ENCODE measurements around the gene PKN1.

DNA sequence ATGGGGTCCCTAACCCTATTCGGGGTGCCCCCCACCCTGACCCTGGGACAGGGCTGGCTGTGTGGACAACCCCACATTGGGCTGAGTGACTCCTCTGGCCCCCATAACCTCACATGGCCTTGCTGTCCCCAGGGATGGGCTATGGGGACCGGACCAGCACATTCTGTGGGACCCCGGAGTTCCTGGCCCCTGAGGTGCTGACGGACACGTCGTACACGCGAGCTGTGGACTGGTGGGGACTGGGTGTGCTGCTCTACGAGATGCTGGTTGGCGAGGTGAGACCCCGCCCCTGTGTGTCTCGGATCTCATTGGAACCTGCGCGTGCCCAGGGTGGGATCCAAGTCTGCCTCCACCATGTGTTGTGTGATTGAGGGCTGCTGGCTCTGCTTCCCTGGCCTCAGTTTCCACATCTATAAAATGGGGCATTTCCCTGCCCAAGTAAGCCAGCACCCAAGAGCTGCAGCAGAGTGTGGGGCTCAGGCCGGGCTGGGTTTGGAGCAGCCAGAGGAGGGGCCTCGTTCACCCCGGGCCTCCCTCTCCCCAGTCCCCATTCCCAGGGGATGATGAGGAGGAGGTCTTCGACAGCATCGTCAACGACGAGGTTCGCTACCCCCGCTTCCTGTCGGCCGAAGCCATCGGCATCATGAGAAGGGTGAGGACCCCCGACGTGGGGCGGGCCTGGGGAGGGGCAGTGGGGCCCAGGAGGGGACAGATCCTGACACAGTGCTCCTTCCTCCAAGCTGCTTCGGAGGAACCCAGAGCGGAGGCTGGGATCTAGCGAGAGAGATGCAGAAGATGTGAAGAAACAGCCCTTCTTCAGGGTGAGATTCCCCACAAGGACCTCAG is 37.1 kb downstream of the PKN1 start:
- TF ChIP-seq, protein P1, sequence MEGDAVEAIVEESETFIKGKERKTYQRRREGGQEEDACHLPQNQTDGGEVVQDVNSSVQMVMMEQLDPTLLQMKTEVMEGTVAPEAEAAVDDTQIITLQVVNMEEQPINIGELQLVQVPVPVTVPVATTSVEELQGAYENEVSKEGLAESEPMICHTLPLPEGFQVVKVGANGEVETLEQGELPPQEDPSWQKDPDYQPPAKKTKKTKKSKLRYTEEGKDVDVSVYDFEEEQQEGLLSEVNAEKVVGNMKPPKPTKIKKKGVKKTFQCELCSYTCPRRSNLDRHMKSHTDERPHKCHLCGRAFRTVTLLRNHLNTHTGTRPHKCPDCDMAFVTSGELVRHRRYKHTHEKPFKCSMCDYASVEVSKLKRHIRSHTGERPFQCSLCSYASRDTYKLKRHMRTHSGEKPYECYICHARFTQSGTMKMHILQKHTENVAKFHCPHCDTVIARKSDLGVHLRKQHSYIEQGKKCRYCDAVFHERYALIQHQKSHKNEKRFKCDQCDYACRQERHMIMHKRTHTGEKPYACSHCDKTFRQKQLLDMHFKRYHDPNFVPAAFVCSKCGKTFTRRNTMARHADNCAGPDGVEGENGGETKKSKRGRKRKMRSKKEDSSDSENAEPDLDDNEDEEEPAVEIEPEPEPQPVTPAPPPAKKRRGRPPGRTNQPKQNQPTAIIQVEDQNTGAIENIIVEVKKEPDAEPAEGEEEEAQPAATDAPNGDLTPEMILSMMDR (IDR thresholded peaks at IDR 0.05; ENCODE audit: borderline replicate concordance, extremely low read depth, low read length, poor library complexity, severe bottlenecking) = no peak
- no peak for TF ChIP-seq EZH2 (IDR thresholded peaks at IDR 0.05; ENCODE audit: borderline replicate concordance, low read depth, low read length, severe bottlenecking)
